SW480 (cell line): Measurements from ENCODE around the gene CC2D1A.

Source experiments
- DNase-seq: peaks from one replicate; pipeline ENCODE4 v3.0.0-alpha.2; 2016; ENCODE audit warnings: low spot score

CC2D1A gene

DNA sequence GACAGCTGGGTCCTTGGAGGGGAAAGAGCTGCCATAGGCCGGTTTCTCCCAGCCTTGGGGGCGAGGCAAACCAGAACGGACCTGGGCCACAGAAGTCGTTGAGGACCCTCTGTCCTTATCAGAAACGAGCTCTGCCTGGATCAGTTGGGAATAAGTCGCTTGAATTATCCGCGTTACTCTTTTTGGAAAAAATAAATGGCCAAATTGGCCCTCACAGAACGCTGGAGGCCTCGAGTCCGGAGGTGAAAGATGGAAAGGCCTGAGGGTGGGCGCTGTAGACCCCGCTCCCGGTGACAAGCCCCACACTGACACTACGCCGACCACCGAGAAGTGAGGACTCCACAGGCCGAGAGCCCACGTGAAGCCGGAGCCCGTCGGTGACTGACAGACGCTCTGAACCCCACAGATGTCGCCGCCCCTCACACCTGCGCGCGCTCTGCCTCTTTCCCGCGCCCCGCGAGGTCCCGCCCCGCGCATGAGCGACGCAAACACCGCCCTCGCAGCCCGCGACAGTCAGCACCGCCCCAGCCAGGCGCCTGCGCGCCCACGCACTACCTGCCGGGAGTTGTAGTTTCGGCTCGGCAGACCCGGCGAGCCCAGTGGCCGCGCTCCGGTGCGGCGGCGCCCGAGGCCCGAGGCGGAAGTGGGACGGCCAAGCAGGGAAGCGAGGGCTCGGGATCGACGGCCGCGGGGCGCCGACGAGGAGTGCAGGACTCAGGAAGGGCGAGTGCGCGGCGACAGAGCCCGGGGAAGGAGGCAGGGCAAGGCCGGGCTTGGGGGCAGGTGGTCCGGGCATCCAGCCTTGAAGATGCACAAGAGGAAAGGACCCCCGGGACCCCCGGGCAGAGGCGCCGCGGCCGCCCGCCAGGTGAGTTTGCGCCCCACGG lies at the start of gene CC2D1A, which contains the start of gene BRME1:
TSS of gene CC2D1A (plus strand) at position 568 of the 887 bp plus-strand sequence. CDS start at position 809, 241 bp downstream.
TSS of gene BRME1 (minus strand) at position 484 of the 887 bp plus-strand sequence. CDS start 1,225 bp downstream, outside the sequence.
- peak; percentile 92 for DNase-seq

DNA sequence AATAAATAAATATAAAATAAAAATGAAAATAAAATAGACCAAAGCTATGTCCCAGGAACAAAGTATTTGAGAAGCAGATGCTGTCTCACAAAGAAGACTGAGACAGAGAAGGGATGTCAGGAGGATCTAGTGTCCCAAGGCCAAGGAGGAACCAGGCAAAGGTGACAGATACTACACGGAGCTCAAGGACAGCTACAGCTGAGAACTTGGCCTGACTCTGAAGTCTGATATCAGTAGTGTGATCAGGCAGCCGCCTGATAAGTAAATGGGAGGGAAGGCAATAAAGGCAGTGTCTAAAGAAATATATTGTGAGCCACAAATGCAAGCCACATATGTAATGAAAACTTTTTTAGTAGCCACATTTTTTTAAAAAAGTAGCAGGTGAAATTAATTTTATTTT lies 49.5 kb upstream of the CC2D1A start:
- DNase-seq, result no peak

GRCh38 chr19:13859361-13859880 lies 46.6 kb upstream of the CC2D1A start:
- DNase-seq, result no peak

DNA sequence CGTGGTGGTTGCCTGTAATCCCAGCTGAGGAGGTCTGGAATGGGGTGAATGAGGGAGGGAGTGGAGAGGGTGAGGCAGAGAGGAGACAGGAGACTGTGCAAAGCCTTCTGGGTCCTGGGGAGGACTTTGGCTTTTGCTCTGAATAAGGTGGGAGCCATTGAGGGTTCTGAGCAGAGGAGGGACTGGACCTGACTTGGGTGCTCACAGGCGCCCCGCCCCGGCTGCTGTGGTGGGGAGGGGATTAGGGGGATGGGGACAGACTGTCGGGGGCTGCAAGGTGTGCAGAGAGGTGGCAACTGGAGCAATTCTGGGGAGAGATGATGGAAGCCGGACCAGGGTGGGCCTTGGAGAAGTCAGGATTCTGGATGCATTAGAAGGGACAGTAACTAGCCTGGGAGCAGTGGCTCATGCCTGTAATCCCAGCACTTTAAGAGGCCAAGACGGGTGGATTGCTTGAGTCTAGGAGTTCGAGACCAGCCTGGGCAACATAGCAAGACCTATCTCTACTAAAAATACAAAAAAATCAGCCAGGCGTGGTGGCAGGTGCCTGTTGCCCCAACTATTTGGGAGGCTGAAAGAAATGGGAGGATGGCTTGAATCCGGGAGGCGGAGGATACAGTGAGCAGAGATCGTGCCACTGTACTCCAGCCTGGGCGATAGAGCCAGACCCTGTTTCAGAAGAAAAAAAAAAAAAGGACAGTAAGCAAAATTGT lies 45.2 kb upstream of the CC2D1A start:
- DNase-seq, result no peak

DNA sequence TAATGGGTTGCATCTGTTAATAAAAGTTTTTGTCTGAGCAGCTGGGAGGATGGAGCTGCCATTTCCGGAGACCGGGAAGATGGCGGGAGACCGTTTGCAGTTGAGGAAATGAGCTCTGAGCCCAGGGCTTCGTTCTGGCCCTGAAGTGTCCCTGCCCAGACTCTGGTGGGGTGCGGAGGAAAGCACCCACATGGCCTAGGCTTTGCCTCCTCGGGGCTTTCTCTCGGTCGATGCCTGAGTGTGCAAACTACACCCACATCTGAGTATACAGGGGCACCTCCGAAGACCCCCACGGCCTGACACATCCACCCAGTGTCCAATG lies 44.6 kb upstream of the CC2D1A start:
- DNase-seq, result no peak

DNA sequence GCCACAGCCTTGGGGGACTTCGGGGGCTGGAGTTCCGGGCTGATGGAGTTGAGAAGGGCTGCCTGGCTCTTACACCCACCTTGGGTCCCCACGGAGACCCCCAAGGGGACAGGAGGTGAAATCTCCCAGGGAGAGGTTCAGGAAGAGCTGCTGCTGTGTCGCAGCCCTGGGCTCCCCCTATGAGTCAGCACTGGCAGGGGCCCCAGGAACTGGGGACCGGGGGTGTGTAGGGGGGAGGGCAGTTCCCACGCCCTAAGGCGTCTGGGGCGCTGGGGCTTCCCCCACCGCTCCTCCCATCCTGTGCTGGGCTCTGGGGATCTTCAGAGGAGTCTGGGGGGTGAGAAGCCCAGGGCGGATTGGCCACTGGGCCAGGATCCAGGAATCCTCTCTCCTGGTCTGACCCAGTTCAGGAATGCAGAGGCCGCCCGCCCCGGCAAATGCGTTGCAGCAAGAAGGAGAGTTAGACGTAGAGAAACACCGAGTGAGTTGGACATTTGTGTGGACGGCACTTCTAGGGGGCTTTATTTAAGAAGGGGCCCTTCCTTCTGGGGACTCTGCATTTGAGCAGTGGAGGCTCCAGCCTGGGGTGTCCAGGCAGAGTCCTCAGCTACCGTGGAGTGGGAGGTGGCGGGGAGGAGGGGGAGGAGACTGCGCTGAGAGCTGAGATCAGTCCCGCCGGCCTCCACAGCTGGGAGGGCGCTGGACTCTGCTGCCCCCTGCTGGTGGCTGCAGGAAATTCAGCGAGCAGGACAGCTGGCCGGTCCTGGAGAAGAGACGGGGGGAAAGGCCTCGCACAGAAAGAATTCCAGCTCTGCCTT lies 44.1 kb upstream of the CC2D1A start:
- DNase-seq, result peak; percentile 88

DNA sequence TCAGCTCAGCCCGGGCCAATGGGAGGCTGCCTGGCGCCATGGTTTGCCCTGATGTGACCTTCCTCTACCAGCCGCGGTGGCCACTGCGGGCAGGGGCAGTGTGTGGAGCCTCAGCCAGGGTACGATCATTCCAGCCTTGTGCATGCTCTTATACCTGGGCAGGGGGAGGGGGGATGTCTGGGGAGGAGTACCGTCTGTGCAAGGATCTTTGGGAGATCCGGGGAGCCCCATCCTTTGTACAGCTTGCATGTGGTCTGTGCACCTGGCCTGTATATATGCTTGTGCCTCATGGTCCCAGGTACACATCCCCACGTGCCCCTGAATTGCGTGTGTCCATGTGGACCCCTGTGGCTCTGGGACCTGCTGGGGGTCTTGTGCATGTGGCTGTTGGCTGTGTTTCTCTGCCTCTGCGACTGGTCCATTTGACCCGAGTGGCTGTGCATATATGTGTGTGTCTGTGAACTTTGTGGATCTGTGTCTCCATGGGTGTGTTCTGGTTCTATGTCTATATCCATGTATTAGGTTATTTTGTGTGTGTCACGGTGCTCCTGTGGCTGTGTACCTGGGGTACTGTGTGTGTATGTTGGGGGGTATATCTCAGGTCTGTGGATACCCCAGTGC lies 41.8 kb upstream of the CC2D1A start:
- DNase-seq, result no peak

- DNase-seq, result no peak
These were observed 41.1 kb upstream of the CC2D1A start for GRCh38 chr19:13864667-13865570.

- DNase-seq, result no peak
These were observed 40.2 kb upstream of the CC2D1A start for GRCh38 chr19:13865571-13866462.

DNA sequence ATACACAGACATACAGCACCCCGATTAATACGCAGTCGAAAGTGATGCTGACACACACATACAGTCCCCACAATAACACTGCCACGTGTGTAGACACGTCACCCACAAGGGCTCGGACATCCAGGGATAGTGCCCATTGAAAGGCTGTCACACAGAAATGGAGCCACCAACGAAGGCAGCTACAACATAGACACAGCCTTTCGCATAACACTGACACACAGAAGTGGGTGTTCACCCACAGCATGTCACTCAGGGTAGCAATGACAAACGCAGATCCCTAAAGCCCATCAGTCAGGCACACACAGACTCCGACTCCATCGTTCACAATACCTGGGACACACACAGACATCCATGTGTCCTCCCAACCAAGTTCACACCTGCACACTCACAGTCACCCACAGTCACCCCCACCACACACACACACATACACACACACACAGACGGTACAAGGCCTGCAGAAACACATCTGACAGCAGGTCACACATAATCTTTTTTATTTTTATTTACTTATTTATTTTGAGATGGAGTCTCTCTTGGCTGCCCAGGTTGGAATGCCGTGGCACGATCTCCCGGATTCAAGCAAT lies 39.4 kb upstream of the CC2D1A start:
- DNase-seq, result no peak

GRCh38 chr19:13868663-13869062 lies 37.3 kb upstream of the CC2D1A start:
- no peak for DNase-seq

GRCh38 chr19:13869281-13869680 lies 36.7 kb upstream of the CC2D1A start:
- no peak for DNase-seq

DNA sequence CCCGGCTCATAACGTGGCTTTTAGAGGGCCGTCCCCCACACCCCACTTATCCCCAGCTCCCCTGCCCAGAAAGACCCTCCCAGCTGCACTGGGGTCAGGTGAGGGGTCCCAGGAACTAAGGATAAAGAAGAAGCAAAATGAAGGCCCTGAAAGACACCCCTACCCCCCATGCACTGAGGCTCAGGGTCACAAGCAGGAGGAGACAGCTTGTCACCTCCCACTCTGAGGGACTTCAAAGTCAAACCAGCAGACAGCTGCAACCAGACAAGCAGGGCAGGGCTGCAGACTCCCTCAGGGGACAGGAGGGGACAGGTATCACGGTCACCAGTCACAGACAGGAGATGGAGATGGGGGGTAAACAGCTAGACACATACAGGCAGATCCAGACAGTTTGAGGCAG lies 35.1 kb upstream of the CC2D1A start:
- DNase-seq, result no peak

DNA sequence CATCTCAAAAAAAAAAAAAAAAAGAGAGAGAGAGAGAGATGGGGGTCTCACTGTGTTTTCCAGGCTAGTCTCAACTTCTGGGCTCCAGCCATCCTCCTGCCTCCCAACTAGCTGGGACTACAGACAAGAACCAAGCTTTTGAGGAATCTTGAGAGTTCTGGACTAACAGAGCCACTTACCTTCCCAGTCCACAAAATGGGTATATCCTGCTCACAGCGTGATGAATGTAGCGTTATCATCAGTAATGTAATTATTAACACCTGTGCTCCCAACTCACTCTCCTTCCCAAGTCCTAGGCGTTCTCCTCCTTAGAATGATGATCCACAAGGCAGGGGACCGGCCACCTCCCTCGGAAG lies 33.7 kb upstream of the CC2D1A start:
- no peak for DNase-seq

DNA sequence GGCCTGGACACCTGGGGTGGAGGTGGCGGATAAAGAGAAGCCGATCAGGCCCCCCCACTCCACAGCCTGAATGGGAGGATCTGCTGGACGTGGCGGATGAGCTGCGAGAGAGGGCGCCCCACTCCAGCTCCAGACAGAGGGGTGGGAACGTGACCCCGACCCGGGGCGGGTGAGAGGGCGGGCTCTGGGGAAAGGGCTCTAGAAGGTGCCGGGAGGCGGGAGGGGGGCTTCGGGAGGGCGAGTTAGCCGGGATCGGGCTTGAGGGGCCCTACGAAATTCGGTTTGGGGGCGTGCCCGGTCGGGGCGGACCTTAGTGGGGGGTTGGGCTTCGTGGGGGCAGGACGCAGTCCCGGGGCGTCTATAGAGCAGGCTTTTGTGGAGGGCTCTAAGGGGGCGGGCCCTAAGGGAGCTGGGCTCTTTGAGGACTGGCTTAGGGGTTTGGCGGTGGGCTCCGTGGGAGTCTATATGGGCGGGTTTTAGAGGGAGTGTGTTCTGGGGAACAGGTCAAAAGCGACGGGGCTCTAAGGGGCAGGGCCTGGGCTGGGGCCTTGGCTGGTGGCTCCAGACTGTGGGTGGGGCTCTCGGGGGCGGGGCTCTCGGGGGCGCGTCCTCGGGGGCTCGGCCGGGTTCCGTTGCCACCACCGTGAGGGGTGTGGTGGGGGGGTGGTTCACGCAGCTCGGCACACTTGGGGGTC lies 33.2 kb upstream of the CC2D1A start:
- DNase-seq, result peak; percentile 32

GRCh38 chr19:13873834-13874515 lies 32.0 kb upstream of the CC2D1A start:
- DNase-seq, result no peak

DNA sequence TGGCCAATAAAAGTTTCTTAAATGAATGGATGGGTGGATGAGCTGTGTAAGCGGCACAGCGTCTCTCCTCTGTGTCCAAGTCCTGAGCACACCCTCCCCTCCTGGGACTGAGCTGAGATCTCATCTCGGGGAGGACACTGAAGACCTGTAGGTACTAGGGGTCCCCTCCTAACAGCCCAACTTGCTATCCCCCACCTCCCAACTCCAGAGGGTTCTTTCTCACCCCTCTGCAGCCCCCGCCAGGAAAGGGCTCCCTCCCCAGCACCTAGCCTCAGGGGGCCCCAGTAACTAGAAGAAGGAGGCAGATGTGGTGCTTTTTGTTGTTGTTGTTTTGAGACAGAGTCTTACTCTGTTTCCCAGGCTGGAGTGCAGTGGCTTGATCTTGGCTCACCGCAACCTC lies 30.2 kb upstream of the CC2D1A start:
- no peak for DNase-seq

- no peak for DNase-seq
These were observed 29.2 kb upstream of the CC2D1A start, which contains the start of gene NANOS3 for GRCh38 chr19:13876834-13877233. Gene NANOS3, plus strand, starts transcription at chr19:13877134. Its CDS starts 115 bp downstream, at chr19:13877249.
